Activated CD8-positive, alpha-beta memory T cell treated with anti-CD3 and anti-CD28 coated beads for 4 hours (primary cell): ENCODE measurements around the gene CCDC159.

Source experiments
- DNase-seq, 2 donors: peaks; one replicate each; pipeline ENCODE4 v3.0.0-alpha.2; 2020; ENCODE audit warnings: low read depth in 2 of 2

Gene CCDC159

GRCh38 chr19:11390933-11391680 is 44.8 kb downstream of the CCDC159 start:
- no peak for DNase-seq

- DNase-seq = no peak
Observed at GRCh38 chr19:11397089-11397610, 50.8 kb downstream of the CCDC159 start.

DNA sequence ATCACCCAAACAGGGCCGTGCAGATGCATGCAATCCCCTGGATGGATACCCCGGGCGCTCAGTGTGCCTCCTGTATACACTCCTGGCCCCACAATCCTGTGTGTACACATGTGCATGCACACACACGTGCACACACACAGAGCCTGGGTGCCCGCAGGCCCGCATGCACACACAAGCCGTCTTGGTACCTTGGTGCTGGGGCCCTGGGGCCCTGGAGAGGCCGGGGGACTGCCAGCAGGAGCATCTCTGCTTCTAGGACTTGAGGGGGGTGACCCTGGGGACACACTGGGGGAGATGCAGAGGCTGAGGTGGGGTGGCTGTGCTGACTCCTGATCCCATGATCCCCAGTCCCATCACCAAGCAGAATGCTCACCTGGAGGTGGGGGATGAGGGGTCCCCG is 53.3 kb downstream of the CCDC159 start:
- no peak for DNase-seq

GRCh38 chr19:11400798-11401197 is 54.5 kb downstream of the CCDC159 start:
- DNase-seq = no peak

GRCh38 chr19:11401808-11402543 is 55.7 kb downstream of the CCDC159 start:
- no peak for DNase-seq
